Hepatocyte (in vitro differentiated cells): ENCODE data around the gene ULK4. TPM values are rescaled to one million over a fixed set of nuclear protein-coding genes. Genes with fewer than 3 reads are reported as not detected.
A peak's percentile ranks its signal among the peaks of the same experiment; 100 is the strongest.

Experiments used
- DNase-seq: peaks from one replicate; pipeline ENCODE4 v3.0.0-alpha.2; 2016; ENCODE audit warnings: low spot score
- H2AFZ ChIP-seq: fragments of 200-600 bp; sonication (generic); 2 replicates; pipeline ENCODE4 v1.6.0; 2016; ENCODE audit warnings: antibody characterized with exemption, mild to moderate bottlenecking
- H3K27ac ChIP-seq: fragments of 200-600 bp; sonication (generic); 2 replicates; pipeline ENCODE4 v1.5.1; 2016; ENCODE audit warnings: mild to moderate bottlenecking
- H3K27me3 ChIP-seq: fragments of 200-600 bp; sonication (generic); 2 replicates; pipeline ENCODE4 v1.6.1; 2016
- H3K36me3 ChIP-seq: fragments of 200-600 bp; sonication (generic); replicated peaks from 2 replicates; pipeline ENCODE4 v1.5.1; 2016; ENCODE audit warnings: low read depth; ENCODE audit not compliant: insufficient read depth
- H3K4me1 ChIP-seq: fragments of 200-600 bp; sonication (generic); 2 replicates; pipeline ENCODE4 v1.5.1; 2016; ENCODE audit warnings: mild to moderate bottlenecking, moderate library complexity; ENCODE audit not compliant: insufficient read depth
- H3K4me2 ChIP-seq: fragments of 200-600 bp; sonication (generic); 2 replicates; pipeline ENCODE4 v1.6.0; 2016
- H3K4me3 ChIP-seq: fragments of 200-600 bp; sonication (generic); 2 replicates; pipeline ENCODE4 v1.5.1; 2016; ENCODE audit warnings: mild to moderate bottlenecking
- H3K79me2 ChIP-seq: fragments of 200-600 bp; sonication (generic); 2 replicates; pipeline ENCODE4 v1.6.0; 2017; ENCODE audit warnings: mild to moderate bottlenecking
- H3K9me2 ChIP-seq: fragments of 200-600 bp; sonication (generic); replicated peaks from 2 replicates; pipeline ENCODE4 v1.6.0; 2017; ENCODE audit warnings: mild to moderate bottlenecking; ENCODE audit not compliant: insufficient read depth
- H3K9me3 ChIP-seq: fragments of 200-600 bp; sonication (generic); 2 replicates; pipeline ENCODE4 v1.5.1; 2016; ENCODE audit warnings: low read depth, mild to moderate bottlenecking
- H4K20me1 ChIP-seq: fragments of 200-600 bp; sonication (generic); 2 replicates; pipeline ENCODE4 v1.6.0; 2016; ENCODE audit warnings: mild to moderate bottlenecking; ENCODE audit not compliant: insufficient read depth, poor library complexity, severe bottlenecking
- CTCF ChIP-seq: fragments of 200-600 bp; sonication (generic); IDR thresholded peaks from 2 replicates; pipeline ENCODE4 v1.5.1; 2016; ENCODE audit warnings: antibody characterized with exemption, mild to moderate bottlenecking; ENCODE audit not compliant: poor library complexity
- EZH2 ChIP-seq: fragments of 200-600 bp; sonication (generic); IDR thresholded peaks from 2 replicates; pipeline ENCODE4 v1.6.1; 2016; ENCODE audit warnings: antibody characterized with exemption, mild to moderate bottlenecking, borderline replicate concordance
- EZH2phosphoT487 ChIP-seq: fragments of 200-600 bp; sonication (generic); IDR thresholded peaks from one replicate; pipeline ENCODE4 v1.6.1; 2018; ENCODE audit warnings: antibody characterized with exemption, mild to moderate bottlenecking, low read depth, moderate library complexity; ENCODE audit not compliant: unreplicated experiment, severe bottlenecking
- WGBS: methylation state at CpG from one replicate; pipeline ENCODE4 v1.1.6; 2016; ENCODE audit warnings: low lambda C conversion rate; ENCODE audit errors: missing lambda C conversion rate; 5-methylcytosine and 5-hydroxymethylcytosine counted together
- polyA plus RNA-seq: library from polyadenylated mRNA; unstranded; fragments of >200 nt; fragmentation: Nextera tagmentation; extraction: Ambion mirVana; gene quantifications from 2 replicates; pipeline ENCODE4 v1.2.1, GENCODE V29; 2016
- small RNA-seq: library from RNA; depleted of rRNA; stranded (forward); fragments of <200 nt; gene quantifications from one replicate; pipeline ENCODE3, GENCODE V24; 2014
- total RNA-seq: library from RNA; depleted of rRNA; stranded (reverse); fragments of >200 nt; gene quantifications from 2 replicates; pipeline ENCODE4 v1.2.3, GENCODE V29; 2014

The ULK4 gene
- total and polyA plus RNA-seq, 2 experiments from 2014 or later = 3.8 to 9.1 TPM

- H3K36me3 ChIP-seq = no peaks in the 10 kb centered on the region
- no peaks in the 10 kb centered on the region for H3K27me3 ChIP-seq
- H3K79me2 ChIP-seq = peaks cover 45% of the 10 kb centered on the region
- peak overlapping the region; percentile 88 for H3K4me2 ChIP-seq
- WGBS = 6% methylated on average over 20 of the region's 20 CpGs
- H3K27ac ChIP-seq = peak overlapping the region; percentile 100
- DNase-seq = peak; percentile 47
- peaks cover 9% of the 10 kb centered on the region for H3K4me1 ChIP-seq
- peak overlapping the region; percentile 96 for H2AFZ ChIP-seq
- H3K4me3 ChIP-seq = peak overlapping the region; percentile 77
- no peaks in the 10 kb centered on the region for H3K9me3 ChIP-seq
- no peak for TF ChIP-seq CTCF
- no peak for TF ChIP-seq EZH2
- no peak for TF ChIP-seq EZH2phosphoT487
- H4K20me1 ChIP-seq = peaks cover 36% of the 10 kb centered on the region
- no peaks in the 10 kb centered on the region for H3K9me2 ChIP-seq
These were observed 763.4 kb downstream of the ULK4 start for GRCh38 chr3:41198526-41198925.

GRCh38 chr3:41198046-41198445, 763.9 kb downstream of the ULK4 start:
- H2AFZ ChIP-seq = no peak overlapping the region
- DNase-seq = no peak
- H3K4me2 ChIP-seq = peak overlapping the region; percentile 88
- no peak overlapping the region for H3K4me3 ChIP-seq
- no peak for TF ChIP-seq EZH2
- no peak for TF ChIP-seq CTCF
- no peak for TF ChIP-seq EZH2phosphoT487
- H3K9me2 ChIP-seq = no peaks in the 10 kb centered on the region
- 74% methylated on average over 7 of the region's 7 CpGs for WGBS
- peaks cover 5% of the 10 kb centered on the region for H3K4me1 ChIP-seq
- H3K27ac ChIP-seq = no peak overlapping the region
- H3K79me2 ChIP-seq = peaks cover 41% of the 10 kb centered on the region
- no peaks in the 10 kb centered on the region for H3K36me3 ChIP-seq
- H3K27me3 ChIP-seq = no peaks in the 10 kb centered on the region
- peaks cover 31% of the 10 kb centered on the region for H4K20me1 ChIP-seq
- no peaks in the 10 kb centered on the region for H3K9me3 ChIP-seq

Small RNAs within 50 kb of the gene (small RNA-seq; reads per million reads assigned to genes)
- gene ATP6V0E1P2 (not detected), gene RF00019 (not detected), gene RF00096 (not detected), gene RF00602 (not detected)

Other genes starting within 250 kb of the ULK4 start
- gene TRAK1, start 129.3 kb upstream of the ULK4 start, total RNA-seq = 28.8 and 31.5 TPM in 2 replicates
- 19.0 and 21.0 TPM in 2 replicates for gene TRAK1, start 129.3 kb upstream of the ULK4 start, polyA plus RNA-seq